ENCODE measurements around the gene CCDC157.

- TF ChIP-seq CTCF (IDR thresholded peaks at IDR 0.05; ENCODE audit: low read length) (no peak), EZH2 (IDR thresholded peaks at IDR 0.05; ENCODE audit: borderline replicate concordance, low read length) (no peak)
These were observed 30.0 kb upstream of the CCDC157 start, which contains the start of gene TBC1D10A for GRCh38 chr22:30326706-30327362.
